ENCODE results near the gene SASH1. TPM values are rescaled to one million over a fixed set of nuclear protein-coding genes. Genes with fewer than 3 reads are reported as not detected.

Gene SASH1
- total RNA-seq, 1 experiment from 2014 or later: 12.3 TPM

DNA sequence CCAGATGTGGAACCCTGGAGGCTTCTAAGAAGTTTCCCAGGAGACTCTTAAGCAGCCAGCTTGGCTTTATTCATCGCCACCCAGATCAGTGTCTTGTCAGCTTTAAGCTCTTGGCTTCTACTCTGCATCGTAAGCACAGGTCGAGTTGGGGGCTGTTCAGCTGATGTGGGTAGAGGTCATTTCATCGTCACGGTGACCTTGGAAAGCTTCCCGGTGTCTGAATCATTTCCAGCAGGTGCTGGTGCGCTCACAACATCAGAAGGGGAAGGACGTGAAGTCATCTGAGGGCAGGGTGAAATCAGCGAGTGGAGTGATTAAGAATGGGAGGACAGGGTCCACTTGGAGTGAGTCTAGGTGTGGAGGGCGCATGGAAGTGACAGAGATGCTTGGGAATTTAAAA, 112.6 kb downstream of the SASH1 start:
- no peak overlapping the region for H3K27ac Mint-ChIP-seq (ENCODE audit: unreplicated experiment)
- no peak for DNase-seq
- CTCF ChIA-PET: no interaction called here

DNA sequence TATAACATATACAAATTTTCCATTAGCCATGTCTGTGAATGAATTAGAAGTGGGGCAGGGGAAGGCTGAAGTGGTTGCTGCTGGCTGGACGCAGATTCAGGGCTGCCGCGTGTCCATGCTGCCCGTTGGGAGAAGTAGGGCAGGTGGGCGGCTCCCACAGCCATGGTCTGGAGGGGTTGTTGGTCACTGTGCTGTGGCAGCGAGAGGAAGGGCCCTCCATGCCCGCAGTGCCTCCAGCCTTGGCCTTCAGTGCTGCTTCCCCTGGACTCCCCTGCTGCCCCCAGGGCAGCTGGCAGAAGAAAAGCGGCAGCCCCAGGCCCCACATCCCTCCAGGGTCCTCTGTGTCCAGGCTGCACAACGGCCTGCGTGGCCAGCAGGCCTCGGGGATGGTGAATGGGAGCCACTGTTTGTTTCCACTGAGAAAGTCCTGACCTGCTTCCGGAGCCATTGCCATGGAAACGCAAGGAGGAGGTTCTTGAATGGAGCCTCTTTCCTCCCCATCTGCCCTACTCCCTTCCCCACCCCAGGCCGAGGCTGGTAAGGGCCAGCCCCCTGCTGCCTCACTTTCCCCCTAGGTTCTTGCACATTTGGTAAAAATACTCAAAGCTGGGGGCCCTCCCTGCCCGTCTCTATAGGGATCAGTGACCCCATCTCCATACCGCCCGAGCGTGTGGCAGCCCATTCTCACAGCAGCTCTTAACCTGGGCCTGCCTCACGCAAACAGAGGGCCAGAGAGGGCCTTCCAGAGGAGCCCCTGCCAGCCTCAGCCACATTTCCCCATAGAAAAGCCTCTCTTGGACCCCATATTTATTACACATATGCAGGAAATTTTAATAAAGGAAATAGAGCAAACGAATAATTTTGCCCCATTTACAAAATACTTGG, 113.3 kb downstream of the SASH1 start:
- no peak overlapping the region for H3K4me3 Mint-ChIP-seq (ENCODE audit: low read depth, unreplicated experiment)
- intact Hi-C loops (cut with micrococcal nuclease; ENCODE audit: unreplicated experiment): no loop called here
- CTCF ChIA-PET: no interaction called here
- H3K27me3 Mint-ChIP-seq (ENCODE audit: unreplicated experiment): no peaks in the 10 kb centered on the region
- no peak for DNase-seq
- H3K9me3 Mint-ChIP-seq (ENCODE audit: low read depth, unreplicated experiment): no peaks in the 10 kb centered on the region
- no peak for TF ChIP-seq CTCF (IDR thresholded peaks at IDR 0.05; ENCODE audit: unreplicated experiment)
- no peaks in the 10 kb centered on the region for H3K36me3 Mint-ChIP-seq (ENCODE audit: insufficient read depth, unreplicated experiment)
- H3K27ac Mint-ChIP-seq (ENCODE audit: unreplicated experiment): no peak overlapping the region
- BruUV-seq (replicated peaks): no TSS peak
- H3K4me1 Mint-ChIP-seq (ENCODE audit: low read depth, unreplicated experiment): no peaks in the 10 kb centered on the region

More for the DNA sequence above, 112.6 kb downstream of the SASH1 start:
- no peaks in the 10 kb centered on the region for H3K36me3 Mint-ChIP-seq (ENCODE audit: insufficient read depth, unreplicated experiment)
- no peak for TF ChIP-seq CTCF (IDR thresholded peaks at IDR 0.05; ENCODE audit: unreplicated experiment)
- no peak overlapping the region for H3K4me3 Mint-ChIP-seq (ENCODE audit: low read depth, unreplicated experiment)
- H3K9me3 Mint-ChIP-seq (ENCODE audit: low read depth, unreplicated experiment): no peaks in the 10 kb centered on the region
- intact Hi-C loops (cut with micrococcal nuclease; ENCODE audit: unreplicated experiment): no loop called here
- no peaks in the 10 kb centered on the region for H3K27me3 Mint-ChIP-seq (ENCODE audit: unreplicated experiment)
- BruUV-seq (replicated peaks): no TSS peak
- H3K4me1 Mint-ChIP-seq (ENCODE audit: low read depth, unreplicated experiment): no peaks in the 10 kb centered on the region

DNA sequence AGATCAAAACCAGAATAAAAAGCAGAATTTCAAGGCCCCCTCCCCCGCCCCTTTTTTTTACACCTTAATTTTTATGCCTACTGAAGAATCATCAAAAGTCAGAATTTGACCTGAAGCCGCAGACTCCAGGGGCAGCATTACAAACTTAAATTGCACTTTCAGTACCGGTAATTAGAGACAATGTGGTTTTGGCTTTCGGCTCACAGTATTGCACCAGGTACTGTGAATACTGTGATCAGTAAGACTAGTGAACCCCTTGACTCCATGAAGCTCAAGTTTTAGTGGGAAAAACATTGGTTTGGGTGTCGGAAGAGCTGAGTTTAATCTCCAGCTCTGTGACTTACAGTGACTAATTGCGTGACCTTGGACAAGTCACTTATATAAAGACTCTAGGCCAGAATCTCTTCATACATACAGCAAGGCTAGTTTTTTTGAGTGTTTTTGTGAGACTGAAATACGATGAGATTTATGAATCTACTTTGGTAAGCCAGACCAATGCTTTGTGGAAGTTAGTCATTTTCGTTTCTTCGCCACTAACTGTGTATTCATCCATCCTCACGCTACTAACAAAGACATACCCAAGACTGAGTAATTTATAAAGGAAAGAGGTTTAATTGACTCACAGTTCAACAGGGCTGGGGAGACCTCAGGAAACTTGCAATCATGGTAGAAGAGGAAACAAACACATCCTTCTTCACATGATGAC, 114.7 kb downstream of the SASH1 start:
- CTCF ChIA-PET: interaction anchor here (0.6 kb wide), 1 partner anchor 118 kb away, joined by 4 read pairs; no protein-coding TSS in a partner anchor
- H3K4me1 Mint-ChIP-seq (ENCODE audit: low read depth, unreplicated experiment): no peaks in the 10 kb centered on the region
- no peak for TF ChIP-seq CTCF (IDR thresholded peaks at IDR 0.05; ENCODE audit: unreplicated experiment)
- no peak for DNase-seq
- intact Hi-C loops (cut with micrococcal nuclease; ENCODE audit: unreplicated experiment): no loop called here
- no peak overlapping the region for H3K27ac Mint-ChIP-seq (ENCODE audit: unreplicated experiment)
- no peaks in the 10 kb centered on the region for H3K27me3 Mint-ChIP-seq (ENCODE audit: unreplicated experiment)
- H3K36me3 Mint-ChIP-seq (ENCODE audit: insufficient read depth, unreplicated experiment): no peaks in the 10 kb centered on the region
- H3K9me3 Mint-ChIP-seq (ENCODE audit: low read depth, unreplicated experiment): no peaks in the 10 kb centered on the region
- no peak overlapping the region for H3K4me3 Mint-ChIP-seq (ENCODE audit: low read depth, unreplicated experiment)
- BruUV-seq (replicated peaks): no TSS peak

GRCh38 chr6:148457843-148458159, 115.2 kb downstream of the SASH1 start:
- no peak overlapping the region for H3K4me3 Mint-ChIP-seq (ENCODE audit: low read depth, unreplicated experiment)
- H3K27ac Mint-ChIP-seq (ENCODE audit: unreplicated experiment): no peak overlapping the region
- DNase-seq: no peak
- no TSS peak for BruUV-seq (replicated peaks)
- H3K36me3 Mint-ChIP-seq (ENCODE audit: insufficient read depth, unreplicated experiment): no peaks in the 10 kb centered on the region
- no peak for TF ChIP-seq CTCF (IDR thresholded peaks at IDR 0.05; ENCODE audit: unreplicated experiment)
- H3K4me1 Mint-ChIP-seq (ENCODE audit: low read depth, unreplicated experiment): no peaks in the 10 kb centered on the region
- H3K9me3 Mint-ChIP-seq (ENCODE audit: low read depth, unreplicated experiment): no peaks in the 10 kb centered on the region
- intact Hi-C loops (cut with micrococcal nuclease; ENCODE audit: unreplicated experiment): no loop called here
- CTCF ChIA-PET: interaction anchor here (0.6 kb wide), 1 partner anchor 119 kb away, joined by 4 read pairs; no protein-coding TSS in a partner anchor
- H3K27me3 Mint-ChIP-seq (ENCODE audit: unreplicated experiment): no peaks in the 10 kb centered on the region

Data from Calu3 (cell line).